Mucosa of descending colon (tissue), 3 donors: ENCODE results near the gene TBL1X. TPM values are rescaled to one million over a fixed set of nuclear protein-coding genes. Genes with fewer than 3 reads are reported as not detected.

Source experiments
- ATAC-seq: fragments of 200-7000 bp; cut with Tn5 transposase; one replicate; pipeline ENCODE4 v1.9.1; 2020; ENCODE audit warnings: mild to moderate bottlenecking, moderate library complexity
- DNase-seq, 3 donors: peaks; one replicate each; pipeline ENCODE4 v3.0.0-alpha.2; 2020
- H3K36me3 ChIP-seq: fragments of 200-600 bp; one replicate; pipeline ENCODE4 v1.8.0; 2021; ENCODE audit warnings: low read depth, mild to moderate bottlenecking
- H3K4me1 ChIP-seq: fragments of 200-600 bp; one replicate; pipeline ENCODE4 v1.8.0; 2021; ENCODE audit warnings: low read depth, mild to moderate bottlenecking
- H3K4me3 ChIP-seq: fragments of 200-600 bp; one replicate; pipeline ENCODE4 v1.8.0; 2021; ENCODE audit warnings: mild to moderate bottlenecking
- H3K9me3 ChIP-seq: fragments of 200-600 bp; one replicate; pipeline ENCODE4 v1.8.0; 2021; ENCODE audit warnings: mild to moderate bottlenecking
- CTCF ChIP-seq: fragments of 200-600 bp; IDR thresholded peaks from one replicate; pipeline ENCODE4 v1.8.0; 2022; ENCODE audit warnings: antibody characterized with exemption, mild to moderate bottlenecking
- intact Hi-C, 2 donors: fragments of 100-400 bp; cut with DNase I in 1 of 2; cut with micrococcal nuclease in 1 of 2; formaldehyde crosslinking; loops; one replicate each; pipeline versions ENCODE4 v1.11.0 to v1.11.1; 2022; cut with DNase I, micrococcal nuclease
- total RNA-seq, 3 donors: library from RNA; stranded (reverse); fragmentation: NEBNext Ultra II Directional in 2 of 3; extraction: Animal tissue kit (Norgen Biotek cat#: 25700) in 2 of 3; gene quantifications; one replicate each; pipeline versions ENCODE4 v1.2.1 to v1.2.4, GENCODE V29; 2021 to 2023
- donor health status: DM: no; HTN: no; CAD: no; lungs with moderate emphysema.
- donor health status: DM: no; HTN: no; CAD: no.
- donor health status: DM: no; HTN: yes; CAD: no.

Gene TBL1X
- total RNA-seq, 3 donors from 2014 or later = 12.1 to 26.6 (median 16.3) TPM

- intact Hi-C loops = no loop called here
- TF ChIP-seq CTCF = no peak
These were observed 265.9 kb downstream of the TBL1X start for GRCh38 chrX:9730752-9731151.

GRCh38 chrX:9737363-9737762 lies 272.5 kb downstream of the TBL1X start:
- DNase-seq (no peak), ATAC-seq (no peak)
- intact Hi-C loops = no loop called here
- Histone ChIP-seq H3K4me1 (no peaks in the 10 kb centered on the region), H3K36me3 (no peaks in the 10 kb centered on the region), H3K4me3 (no peak overlapping the region), H3K9me3 (no peaks in the 10 kb centered on the region)
- no peak for TF ChIP-seq CTCF

More at GRCh38 chrX:9730752-9731151, 265.9 kb downstream of the TBL1X start:
- H3K4me3 ChIP-seq = no peak overlapping the region
- no peaks in the 10 kb centered on the region for H3K4me1 ChIP-seq
- H3K36me3 ChIP-seq = no peaks in the 10 kb centered on the region
- ATAC-seq (no peak), DNase-seq (no peak)
- H3K9me3 ChIP-seq = no peaks in the 10 kb centered on the region

- no peak for TF ChIP-seq CTCF
- no peak for DNase-seq
- Histone ChIP-seq H3K36me3 (no peaks in the 10 kb centered on the region), H3K9me3 (no peaks in the 10 kb centered on the region), H3K4me1 (no peaks in the 10 kb centered on the region), H3K4me3 (no peak overlapping the region)
- intact Hi-C loops = no loop called here
- no peak for ATAC-seq
These were observed 273.3 kb downstream of the TBL1X start for GRCh38 chrX:9738151-9738550.

GRCh38 chrX:9739130-9739529 lies 274.3 kb downstream of the TBL1X start:
- TF ChIP-seq CTCF = no peak
- no peak for ATAC-seq
- Histone ChIP-seq H3K4me3 (no peak overlapping the region), H3K4me1 (no peaks in the 10 kb centered on the region), H3K9me3 (no peaks in the 10 kb centered on the region), H3K36me3 (no peaks in the 10 kb centered on the region)
- intact Hi-C loops = no loop called here
- DNase-seq = no peak

- TF ChIP-seq CTCF = no peak
- ATAC-seq (no peak), DNase-seq (no peak)
- H3K4me1 ChIP-seq = no peaks in the 10 kb centered on the region
- no peaks in the 10 kb centered on the region for H3K36me3 ChIP-seq
- H3K4me3 ChIP-seq = no peak overlapping the region
- intact Hi-C loops = no loop called here
- no peaks in the 10 kb centered on the region for H3K9me3 ChIP-seq
These were observed 280.7 kb downstream of the TBL1X start for GRCh38 chrX:9745417-9746115.
